OCI-M2 (cell line): ENCODE data around the gene KCNIP4.

ENCODE experiments used
- DNase-seq: peaks from one replicate; lab custom pipeline; 2025; ENCODE audit not compliant: unreplicated experiment; lab: John Stamatoyannopoulos, UW

Gene KCNIP4

DNA sequence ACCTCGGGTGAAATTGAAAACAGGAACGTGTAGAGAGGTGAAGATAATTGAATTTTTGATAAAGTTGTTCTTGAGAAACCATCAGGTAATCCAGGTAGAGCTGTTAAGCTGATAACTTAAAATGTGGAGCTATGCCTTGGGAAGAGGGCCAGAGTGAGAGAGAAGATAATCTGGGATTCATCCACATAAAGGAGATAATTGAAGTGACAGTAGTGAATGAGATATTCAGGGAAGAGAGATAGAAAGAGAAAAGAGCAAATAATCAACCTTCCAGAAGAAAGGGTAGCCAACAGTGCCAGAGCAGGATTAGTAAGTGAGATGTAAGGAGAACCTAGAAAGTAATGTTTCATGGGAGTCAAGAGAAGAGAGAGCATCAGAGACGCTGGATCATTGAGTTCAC is 950.7 kb downstream of the KCNIP4 start:
- no peak for DNase-seq

DNA sequence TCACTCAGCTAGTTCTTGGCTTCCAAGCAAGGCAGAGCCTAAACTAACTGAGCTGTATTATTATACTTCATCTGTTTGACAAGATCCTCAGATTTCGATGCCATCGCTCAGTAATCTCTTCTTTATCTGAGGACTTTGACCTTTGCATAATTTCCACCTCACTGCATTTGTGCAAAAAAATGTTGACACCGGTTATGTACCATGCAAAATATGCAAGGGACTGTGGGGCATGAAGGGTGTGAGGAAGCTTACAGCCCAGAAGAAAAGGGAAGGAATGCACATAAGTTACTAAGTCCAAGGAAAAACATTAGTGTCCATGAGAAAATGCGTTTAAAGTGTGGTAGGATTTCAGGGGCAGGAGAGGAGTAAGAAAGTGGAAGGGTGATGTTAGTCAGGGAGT is 953.0 kb downstream of the KCNIP4 start:
- DNase-seq: no peak

DNA sequence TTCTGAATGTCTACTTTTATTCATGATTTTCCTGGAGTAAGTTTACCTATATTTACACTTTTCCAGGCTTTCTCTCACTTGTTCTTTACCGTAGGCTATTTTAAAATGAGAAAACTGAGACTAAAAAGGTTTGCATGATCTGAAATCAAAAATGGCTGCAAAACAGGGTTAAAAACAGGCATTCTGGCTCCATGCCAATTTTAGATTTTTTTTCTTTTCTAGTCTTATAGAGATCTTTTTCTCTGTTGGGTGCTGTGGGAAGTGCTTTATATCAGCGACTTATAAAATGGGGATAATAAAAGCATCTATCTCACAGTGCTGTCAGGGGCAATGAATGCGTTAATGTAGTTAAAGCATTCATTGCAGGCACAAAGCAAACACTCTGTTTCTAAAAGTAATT is 953.6 kb downstream of the KCNIP4 start:
- DNase-seq: no peak

DNA sequence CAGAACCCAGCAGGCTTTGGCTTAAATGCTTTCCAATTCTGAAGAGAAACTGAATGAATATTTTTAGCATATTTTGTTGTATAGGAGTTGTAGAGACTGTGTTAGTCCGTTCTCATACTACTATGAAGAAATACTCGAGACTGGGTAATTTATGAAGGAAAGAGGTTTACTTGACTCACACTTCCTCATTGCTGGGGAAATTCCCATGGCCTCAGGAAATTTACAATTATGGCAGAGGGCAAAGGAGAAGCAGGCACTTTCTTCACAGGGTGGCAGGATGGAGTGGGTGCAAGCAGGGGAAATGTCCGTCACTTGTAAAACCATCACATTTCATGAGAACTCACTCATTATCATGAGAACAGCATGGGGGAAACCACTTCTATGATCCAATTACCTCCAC is 956.6 kb downstream of the KCNIP4 start:
- DNase-seq: no peak

DNA sequence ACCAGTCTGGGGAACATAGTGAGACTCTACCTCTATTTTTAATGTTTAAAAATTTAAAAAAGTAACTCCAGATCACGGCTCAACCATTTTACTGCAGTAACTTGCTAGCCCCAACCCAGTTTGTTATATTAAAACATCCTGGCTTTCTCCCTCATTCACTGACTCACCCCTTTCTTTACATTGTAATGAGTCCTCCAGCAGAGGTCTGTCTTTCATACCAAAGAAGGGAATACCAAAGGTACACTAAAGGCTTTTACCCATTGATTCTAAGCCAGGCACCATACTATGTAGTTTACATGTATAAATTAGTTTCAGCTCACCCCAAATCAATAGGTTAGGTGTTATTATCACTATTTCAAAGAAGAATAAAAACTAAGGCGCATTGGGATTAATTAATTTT is 961.4 kb downstream of the KCNIP4 start:
- DNase-seq: no peak

DNA sequence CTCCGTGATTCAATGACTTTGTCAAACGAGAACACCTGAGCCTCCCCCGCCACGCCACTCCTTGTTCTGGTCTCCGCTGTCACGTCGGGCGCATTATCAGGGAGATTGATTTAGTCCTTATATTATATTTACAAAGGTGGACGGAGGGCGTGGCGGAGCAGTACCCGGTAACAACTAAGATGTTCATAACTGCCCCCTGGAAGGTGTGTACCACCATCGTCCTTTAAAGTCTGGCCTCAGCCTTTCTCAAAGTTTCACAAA is 964.1 kb downstream of the KCNIP4 start:
- no peak for DNase-seq

DNA sequence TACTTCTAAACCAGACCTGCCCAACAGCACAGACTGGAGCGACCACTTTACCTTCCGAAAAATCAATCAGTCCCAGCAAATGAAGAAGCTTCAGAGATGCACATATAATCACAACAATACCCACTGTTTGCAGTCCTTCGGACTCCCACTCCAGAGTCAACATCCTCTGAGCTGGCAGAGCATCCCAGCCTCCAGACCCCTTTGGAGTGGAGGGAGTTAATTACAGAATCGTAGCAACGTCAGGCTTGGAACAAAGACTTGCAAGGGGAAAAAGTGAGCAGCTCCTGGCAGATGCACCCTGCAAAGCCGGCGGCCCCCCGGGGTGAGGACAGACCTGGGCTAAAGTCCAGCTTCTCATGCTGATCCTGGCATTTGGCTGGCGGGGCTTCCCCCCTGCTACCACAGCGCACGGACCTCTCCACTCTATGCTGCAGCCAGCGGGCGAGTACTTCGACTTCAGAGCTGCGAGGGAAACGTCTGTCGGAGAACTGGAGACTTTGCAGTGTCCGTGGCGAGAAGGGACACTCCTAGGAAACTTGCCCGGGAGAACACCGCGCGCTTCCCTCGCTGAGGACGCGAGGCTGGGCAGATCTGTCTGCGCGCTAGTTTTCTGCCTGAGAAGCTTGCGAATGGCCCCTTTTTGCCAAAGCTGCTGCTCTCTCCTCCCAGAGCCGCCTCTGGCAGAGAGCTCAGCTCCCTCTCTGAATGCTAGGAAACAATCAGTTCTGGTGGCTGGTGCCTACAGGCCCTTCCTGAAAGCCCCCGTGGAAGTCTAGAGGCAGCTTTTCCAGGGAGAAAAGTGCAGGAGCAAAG is 964.6 kb downstream of the KCNIP4 start:
- no peak for DNase-seq

DNA sequence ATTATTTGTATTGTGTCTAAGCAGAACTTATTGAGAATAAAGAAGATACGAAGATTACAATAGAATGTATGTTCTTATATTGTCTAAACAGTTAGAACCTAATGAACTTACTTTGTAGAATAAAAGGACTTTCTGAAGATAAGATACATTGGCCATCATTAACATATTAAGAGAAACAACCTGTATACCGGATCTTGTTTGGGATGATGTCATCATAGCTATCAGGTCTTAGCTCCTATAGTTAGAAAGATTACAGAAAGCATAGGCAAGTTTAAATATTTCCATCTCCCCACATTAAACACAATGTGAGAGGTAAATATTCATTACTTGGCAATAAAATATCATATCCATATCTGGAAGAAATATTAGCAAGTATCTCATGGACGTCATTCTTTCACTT is 966.0 kb downstream of the KCNIP4 start:
- no peak for DNase-seq

DNA sequence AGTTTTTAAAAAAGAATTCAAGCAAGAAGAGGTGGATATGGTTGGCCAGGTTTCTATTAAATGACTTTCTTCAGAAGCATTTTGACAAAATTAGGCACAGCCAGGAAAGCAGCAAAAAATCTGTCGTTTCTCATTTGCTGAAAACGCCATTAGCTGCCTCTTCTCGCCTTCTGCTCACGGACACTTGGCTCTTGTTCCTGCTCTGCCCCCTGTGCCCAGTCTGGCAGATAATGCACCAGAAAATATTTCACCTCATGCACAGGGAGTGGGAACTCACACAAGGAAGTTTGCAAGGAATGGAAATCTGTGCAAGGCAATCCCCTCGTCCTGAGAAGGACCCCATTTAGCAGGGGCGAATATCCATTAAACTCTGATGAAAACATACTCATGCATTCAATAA is 988.3 kb downstream of the KCNIP4 start:
- no peak for DNase-seq

DNA sequence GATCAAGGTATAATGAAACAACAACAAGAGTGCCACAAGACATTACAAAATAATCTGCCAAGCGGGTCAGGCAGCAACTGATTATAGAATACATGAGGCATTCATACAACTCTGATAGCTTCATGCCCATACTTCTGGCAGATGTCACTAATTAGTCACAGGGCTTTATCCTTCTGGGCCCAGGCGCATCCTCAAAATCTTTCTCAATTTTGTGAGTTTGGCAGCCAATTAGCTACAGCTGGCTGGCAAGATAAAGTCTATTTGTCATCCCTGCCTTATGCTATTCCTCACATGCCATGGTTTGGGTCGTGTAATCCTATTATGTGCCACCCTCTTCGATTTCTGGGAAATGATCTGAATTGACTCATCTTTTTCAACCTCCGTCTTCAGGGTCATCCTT is 994.0 kb downstream of the KCNIP4 start:
- no peak for DNase-seq

DNA sequence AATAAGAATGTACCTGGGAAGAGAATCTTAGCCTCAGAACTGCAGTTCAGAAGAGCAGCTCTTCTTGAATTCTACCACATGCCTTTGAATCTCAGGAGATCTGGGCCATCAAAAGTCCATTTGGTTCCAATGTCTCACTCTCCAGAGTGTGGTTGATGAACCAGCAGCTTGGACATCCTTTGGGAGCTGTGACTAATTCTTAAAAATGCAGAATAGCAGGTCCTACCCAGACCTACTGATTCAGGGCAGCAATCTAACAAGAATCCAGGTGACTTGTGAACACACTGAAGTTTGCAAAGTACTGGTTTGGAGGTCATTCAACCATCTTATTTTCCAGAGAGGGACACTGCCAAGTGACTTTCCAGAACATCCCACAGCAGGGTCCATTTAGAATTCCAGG is 1003.6 kb downstream of the KCNIP4 start:
- no peak for DNase-seq

DNA sequence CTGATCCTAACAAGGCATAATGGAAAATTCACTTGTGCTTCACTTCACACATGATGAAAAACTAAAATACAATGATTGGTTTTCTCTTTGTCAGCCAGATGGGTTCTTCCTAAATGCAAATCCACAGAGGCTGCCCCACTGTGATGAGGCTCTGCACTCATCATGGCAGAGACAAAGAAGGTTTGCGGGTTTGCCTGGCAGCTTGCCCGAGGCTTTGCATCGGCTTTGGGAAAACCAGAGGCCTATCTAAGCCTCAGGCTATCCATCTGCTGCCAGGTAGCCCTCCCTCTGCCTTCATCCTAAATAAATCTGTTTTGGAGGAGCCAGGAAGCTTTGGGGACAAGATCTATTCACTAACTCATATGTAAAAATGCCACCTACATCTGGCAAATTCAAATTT is 1004.1 kb downstream of the KCNIP4 start:
- no peak for DNase-seq

DNA sequence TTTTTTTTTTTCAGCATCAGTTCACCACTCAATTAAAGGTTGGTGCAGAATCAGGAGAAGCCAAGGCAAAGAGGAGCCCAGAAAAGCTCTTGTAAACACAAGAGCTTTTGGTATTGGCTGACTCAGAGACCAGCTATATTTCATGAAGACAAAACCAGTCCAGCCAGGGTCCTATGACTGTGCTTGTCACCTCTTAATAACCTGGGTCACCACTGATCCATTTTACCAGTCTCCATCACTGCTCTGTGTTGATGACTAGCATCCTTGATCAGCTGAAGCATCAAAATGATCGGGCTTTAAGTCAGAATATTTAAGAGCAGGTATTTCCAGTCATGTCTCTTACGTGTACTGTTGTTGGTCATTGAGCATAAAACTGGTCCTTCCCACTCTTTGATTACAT is 1010.4 kb downstream of the KCNIP4 start:
- DNase-seq: no peak

DNA sequence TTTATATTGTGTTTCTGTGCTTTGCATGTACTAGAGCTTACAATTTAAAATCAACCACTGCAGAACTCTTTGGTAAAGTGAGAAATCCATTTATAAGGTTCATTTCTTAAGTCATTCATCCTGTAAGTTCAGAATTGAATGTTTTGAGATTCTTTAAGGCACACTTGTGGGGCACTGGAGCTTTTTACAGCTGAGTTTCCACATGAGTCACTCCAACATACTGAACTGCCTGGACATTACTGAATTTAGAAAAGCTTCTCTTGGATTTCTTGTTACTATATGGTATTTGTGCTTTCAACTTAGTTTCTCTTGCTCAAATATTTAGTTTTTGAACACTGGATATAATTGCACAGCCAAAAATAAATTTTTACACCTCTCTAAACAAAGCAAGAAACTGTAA is 1022.0 kb downstream of the KCNIP4 start:
- DNase-seq: no peak

DNA sequence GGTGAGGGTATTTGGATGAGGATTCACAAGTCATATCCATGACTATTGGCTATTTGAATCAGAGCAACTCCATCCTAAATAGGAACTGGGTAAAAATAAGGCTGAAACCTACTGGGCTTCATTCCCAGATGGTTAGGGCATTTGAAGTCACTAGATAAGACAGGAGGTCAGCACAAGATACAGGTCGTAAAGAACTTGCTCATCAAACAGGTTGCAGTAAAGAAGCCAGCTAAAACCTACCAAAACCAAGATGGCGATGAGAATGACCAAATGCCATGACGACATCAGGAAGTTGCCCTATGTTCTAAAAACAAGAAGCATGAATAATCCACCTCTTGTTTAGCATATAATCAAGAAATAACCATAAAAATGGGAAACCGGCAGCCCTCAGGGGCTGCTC is 1023.4 kb downstream of the KCNIP4 start:
- DNase-seq: no peak

DNA sequence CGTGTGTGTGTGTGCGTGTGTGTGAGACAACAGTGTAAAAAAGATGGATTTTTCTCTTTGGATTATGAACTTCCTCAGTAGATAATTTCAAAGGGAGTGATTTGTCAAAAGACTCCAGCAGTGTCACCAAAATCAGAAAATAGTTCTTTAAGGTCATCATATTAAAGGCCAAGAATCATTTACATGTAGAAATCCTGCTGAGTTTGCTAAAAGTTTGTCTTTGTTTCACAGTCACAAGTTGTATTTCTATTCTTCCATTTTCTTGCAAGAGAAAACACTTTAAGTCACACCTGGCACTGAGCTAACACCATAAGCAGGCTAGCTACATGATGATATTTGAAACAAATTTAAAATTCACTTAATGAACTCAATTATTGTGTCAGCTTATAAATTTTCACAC is 1025.6 kb downstream of the KCNIP4 start:
- DNase-seq: no peak

DNA sequence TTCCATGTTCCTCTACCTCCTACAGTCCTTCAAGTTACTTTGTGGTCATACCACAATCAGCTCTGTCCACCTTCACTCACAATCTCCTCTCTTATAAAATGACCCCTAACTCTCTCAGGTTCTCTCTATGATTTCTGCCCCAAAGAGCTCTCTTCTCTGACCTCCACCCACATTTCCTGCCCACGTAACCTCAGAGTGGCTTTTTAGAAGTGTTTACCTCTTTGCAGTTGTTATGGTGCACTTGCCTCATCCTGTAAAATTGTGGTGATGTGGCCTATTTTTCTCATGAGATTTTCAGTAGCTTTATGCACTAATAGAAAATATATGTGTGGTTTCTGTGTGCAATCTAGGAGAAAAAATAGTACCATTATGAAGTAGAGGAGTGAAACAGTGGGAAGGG is 1032.5 kb downstream of the KCNIP4 start:
- DNase-seq: no peak

DNA sequence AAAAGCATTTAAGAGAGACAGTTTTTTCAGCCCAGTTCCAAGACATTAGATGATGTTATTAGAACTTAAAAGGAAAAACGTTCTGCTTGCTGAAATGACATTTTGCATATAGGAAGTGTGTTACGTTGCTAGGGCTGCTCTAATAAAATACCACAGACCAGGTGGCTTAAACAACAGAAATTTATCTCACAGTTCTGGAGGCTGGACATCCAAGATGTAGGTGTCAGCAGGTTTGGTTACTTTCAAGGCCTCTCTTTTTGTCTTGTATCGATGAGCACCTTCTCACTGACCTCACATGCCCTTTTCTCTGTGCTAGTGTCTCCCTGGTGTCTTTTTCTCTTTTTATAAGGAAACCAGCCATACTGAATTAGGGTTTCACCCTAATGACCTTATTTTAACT is 1043.6 kb downstream of the KCNIP4 start:
- no peak for DNase-seq

DNA sequence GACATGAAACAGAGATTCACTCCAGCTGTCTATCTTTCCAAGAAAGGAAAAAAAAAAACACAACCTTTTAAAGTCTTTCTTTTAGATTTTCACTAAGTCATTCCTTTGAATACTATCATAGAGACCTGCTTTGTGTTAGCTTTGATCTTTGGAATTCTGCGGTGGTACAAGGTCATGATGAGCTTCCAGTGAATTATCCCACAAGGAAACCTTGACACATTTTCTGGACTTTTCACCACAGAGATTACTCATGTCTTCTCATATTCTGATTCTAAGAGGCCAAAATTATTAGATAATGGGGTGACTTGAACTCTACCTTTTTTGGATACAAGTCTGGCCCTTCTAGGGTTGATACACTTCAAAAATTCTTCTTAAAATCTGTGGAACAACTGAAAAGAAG is 1046.7 kb downstream of the KCNIP4 start:
- no peak for DNase-seq

DNA sequence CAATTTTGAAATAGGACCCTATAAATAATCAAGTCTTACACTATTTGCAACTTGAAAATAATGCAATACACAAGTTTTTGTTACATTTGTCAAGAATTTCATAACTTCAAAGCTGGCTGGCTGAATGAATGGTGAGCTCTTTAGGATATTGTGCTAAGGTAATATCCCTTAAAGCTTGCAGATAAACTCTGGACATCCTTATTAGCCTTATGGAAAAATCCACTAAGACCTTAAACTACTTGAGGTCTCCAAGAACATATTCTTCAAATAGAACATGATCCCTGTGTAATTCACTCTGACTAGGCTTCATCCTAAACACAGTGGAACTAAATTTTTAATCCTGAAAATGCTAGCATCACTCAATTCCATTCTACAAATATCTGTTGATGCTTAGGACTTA is 1049.0 kb downstream of the KCNIP4 start:
- no peak for DNase-seq

DNA sequence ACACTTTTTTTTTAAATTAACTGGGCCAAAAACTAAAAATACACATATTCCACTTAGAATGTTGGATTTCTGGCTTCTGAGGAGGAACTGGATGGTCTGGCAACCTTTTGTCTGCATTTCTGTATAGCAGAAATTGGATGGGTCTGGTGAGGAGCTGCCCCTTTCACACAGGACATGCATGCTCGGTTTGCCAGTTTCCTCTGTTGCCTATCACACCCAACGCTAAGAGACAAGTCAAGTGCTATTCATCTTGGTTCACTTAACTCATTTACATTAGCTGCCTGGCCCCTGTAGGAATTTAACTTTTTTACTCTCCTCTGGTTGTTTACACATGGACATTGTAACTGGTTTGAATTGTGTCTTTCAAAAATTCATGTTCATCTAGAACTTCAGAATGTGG is 1052.6 kb downstream of the KCNIP4 start:
- no peak for DNase-seq

DNA sequence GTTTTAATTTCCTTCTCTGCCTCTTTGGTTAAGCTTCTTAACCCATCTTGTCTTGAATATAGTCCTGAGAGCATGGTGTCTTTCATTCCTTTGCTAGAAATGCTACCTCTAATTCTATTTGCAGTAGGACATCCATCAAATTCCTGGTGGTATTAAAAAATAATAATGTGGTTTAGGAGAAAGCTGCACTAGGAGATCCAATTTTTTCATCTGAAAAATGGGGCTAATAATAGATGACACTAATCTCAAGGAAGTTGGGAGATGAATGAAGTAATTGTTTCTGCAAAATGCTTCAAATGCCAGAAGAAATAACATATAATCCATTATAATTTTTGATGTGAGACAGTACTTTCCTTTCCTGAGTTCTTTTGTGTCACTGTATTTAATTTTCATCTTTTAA is 1053.4 kb downstream of the KCNIP4 start:
- DNase-seq: no peak

DNA sequence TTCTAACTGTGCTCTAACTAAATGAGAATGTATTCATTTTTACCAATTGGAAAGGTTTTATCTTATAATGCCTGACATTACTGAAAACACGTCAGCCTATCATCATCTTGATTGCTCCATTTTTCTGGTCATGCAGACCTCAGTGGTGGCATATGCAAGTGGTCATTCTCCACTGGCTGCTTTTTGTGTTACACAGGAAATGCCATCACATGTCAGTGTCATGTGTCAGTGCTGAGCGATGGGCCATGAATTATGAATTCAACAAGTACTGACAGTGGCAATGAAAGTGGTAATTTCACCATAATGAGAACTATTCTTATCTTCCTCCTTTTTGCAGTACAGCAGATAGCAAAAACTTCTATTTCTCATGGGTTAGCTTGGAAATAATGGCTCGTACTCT is 1057.8 kb downstream of the KCNIP4 start:
- DNase-seq: no peak

DNA sequence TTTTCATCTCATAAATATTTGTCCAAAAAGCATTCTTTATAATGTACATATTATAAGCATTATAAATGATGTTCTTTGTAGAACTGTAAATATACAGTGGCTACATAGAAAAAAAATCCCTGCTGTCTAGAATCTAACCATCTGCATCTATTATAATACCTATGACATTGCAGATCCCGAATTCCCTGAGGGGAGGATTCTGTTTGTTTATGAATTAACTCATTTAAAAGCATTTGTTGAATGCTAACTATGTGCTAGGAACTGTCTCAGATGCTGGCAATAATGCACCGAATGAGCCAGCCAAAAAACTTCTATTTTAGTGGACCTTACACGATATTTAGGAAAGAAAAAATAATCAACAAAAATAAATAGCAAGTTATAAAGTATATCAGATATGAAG is 1058.7 kb downstream of the KCNIP4 start:
- DNase-seq: no peak
